Karpas-422 (cell line): ENCODE measurements around the gene CLEC18B. TPM values are rescaled to one million over a fixed set of nuclear protein-coding genes. Genes with fewer than 3 reads are reported as not detected.

Experiments used
- DNase-seq: peaks from one replicate; pipeline ENCODE4 v3.0.0-alpha.2; 2015
- H2AFZ ChIP-seq: fragments of 200-600 bp; sonication (generic); 2 replicates; pipeline ENCODE4 v1.6.1; 2014; ENCODE audit warnings: antibody characterized with exemption, low read length, mixed read lengths
- H3K27ac ChIP-seq: fragments of 200-600 bp; sonication (generic); 2 replicates; pipeline ENCODE4 v1.5.1; 2014; ENCODE audit warnings: mild to moderate bottlenecking, low read length, moderate library complexity
- H3K27me3 ChIP-seq: fragments of 200-600 bp; sonication (generic); 2 replicates; pipeline ENCODE4 v1.6.1; 2014; ENCODE audit warnings: low read length, mixed read lengths
- H3K36me3 ChIP-seq: fragments of 200-600 bp; sonication (generic); 2 replicates; pipeline ENCODE4 v1.6.1; 2014; ENCODE audit warnings: low read length, mixed read lengths; ENCODE audit not compliant: insufficient read depth
- H3K4me1 ChIP-seq: fragments of 200-600 bp; sonication (generic); 2 replicates; pipeline ENCODE4 v1.6.1; 2014; ENCODE audit warnings: mild to moderate bottlenecking, low read length, mixed read lengths
- H3K4me2 ChIP-seq: fragments of 200-600 bp; sonication (generic); 2 replicates; pipeline ENCODE4 v1.6.1; 2014; ENCODE audit warnings: low read length, low read depth, mild to moderate bottlenecking; ENCODE audit not compliant: poor library complexity, severe bottlenecking
- H3K4me3 ChIP-seq: fragments of 200-600 bp; sonication (generic); 2 replicates; pipeline ENCODE4 v1.5.1; 2014; ENCODE audit warnings: mild to moderate bottlenecking, antibody characterized with exemption, low read length, mixed read lengths
- H3K79me2 ChIP-seq: fragments of 200-600 bp; sonication (generic); 2 replicates; pipeline ENCODE4 v1.6.1; 2014; ENCODE audit warnings: mild to moderate bottlenecking, low read length, mixed read lengths
- H3K9ac ChIP-seq: fragments of 200-600 bp; sonication (generic); 2 replicates; pipeline ENCODE4 v1.6.0; 2014; ENCODE audit warnings: low read length
- H3K9me2 ChIP-seq: fragments of 200-600 bp; sonication (generic), shearing (Covaris generic); replicated peaks from 2 replicates; pipeline ENCODE4 v1.6.0; 2014; ENCODE audit warnings: mild to moderate bottlenecking, low read length, moderate library complexity; ENCODE audit not compliant: insufficient read depth
- H3K9me3 ChIP-seq: fragments of 300-700, 200-600 bp; sonication (generic); 2 replicates; pipeline ENCODE4 v1.6.1; 2014; ENCODE audit warnings: low read length, mixed read lengths
- H4K20me1 ChIP-seq: fragments of 200-600 bp; sonication (generic); 2 replicates; pipeline ENCODE4 v1.6.1; 2014; ENCODE audit warnings: mild to moderate bottlenecking, antibody characterized with exemption, low read length, low read depth; ENCODE audit not compliant: insufficient read depth
- total RNA-seq: library from RNA; depleted of rRNA; stranded (reverse); fragments of >200 nt; shearing (Covaris generic); gene quantifications from 2 replicates; pipeline ENCODE4 v1.2.3, GENCODE V29; 2014; ENCODE audit warnings: low replicate concordance

Gene CLEC18B
- total RNA-seq, 1 experiment from 2014 or later = 4.5 TPM

- H3K9me3 ChIP-seq = no peaks in the 10 kb centered on the region
- H3K9ac ChIP-seq = no peak overlapping the region
- H3K9me2 ChIP-seq = no peaks in the 10 kb centered on the region
- no peak for DNase-seq
- H3K36me3 ChIP-seq = peaks cover 53% of the 10 kb centered on the region
- no peak overlapping the region for H3K4me3 ChIP-seq
- H3K79me2 ChIP-seq = no peaks in the 10 kb centered on the region
- H3K27ac ChIP-seq = no peak overlapping the region
- H2AFZ ChIP-seq = no peak overlapping the region
- H3K27me3 ChIP-seq = no peaks in the 10 kb centered on the region
- H3K4me1 ChIP-seq = peaks cover 10% of the 10 kb centered on the region
- no peaks in the 10 kb centered on the region for H4K20me1 ChIP-seq
- H3K4me2 ChIP-seq = no peak overlapping the region
Observed at GRCh38 chr16:74462361-74462760, 41.1 kb upstream of the CLEC18B start.

DNA sequence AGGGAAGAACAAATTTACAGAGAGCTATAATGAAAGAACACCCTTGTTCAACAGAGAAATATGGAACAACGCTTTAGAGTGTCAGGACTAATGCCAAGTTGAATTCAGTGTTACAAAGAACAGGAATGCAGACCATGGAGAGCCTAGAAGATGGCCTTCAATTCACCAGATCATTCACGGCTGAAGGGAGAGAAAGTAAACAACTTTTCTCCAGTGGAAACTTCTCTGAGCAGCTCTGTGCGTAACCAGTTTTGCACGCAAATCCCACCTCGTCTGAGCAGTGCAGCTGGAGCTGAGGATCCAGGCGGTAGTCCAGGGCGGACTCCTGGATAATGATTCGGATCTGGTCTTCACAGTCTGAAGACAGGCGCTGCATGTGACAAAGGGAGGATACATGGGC, 40.5 kb upstream of the CLEC18B start:
- Histone ChIP-seq H3K36me3 (peaks cover 55% of the 10 kb centered on the region), H3K79me2 (no peaks in the 10 kb centered on the region), H3K27me3 (no peaks in the 10 kb centered on the region), H3K4me2 (no peak overlapping the region), H4K20me1 (no peaks in the 10 kb centered on the region), H3K9ac (no peak overlapping the region), H3K9me3 (no peaks in the 10 kb centered on the region), H2AFZ (no peak overlapping the region), H3K9me2 (no peaks in the 10 kb centered on the region), H3K4me1 (peaks cover 10% of the 10 kb centered on the region), H3K27ac (no peak overlapping the region), H3K4me3 (no peak overlapping the region)
- no peak for DNase-seq

GRCh38 chr16:74460542-74460941, 39.3 kb upstream of the CLEC18B start:
- Histone ChIP-seq H3K9me3 (no peaks in the 10 kb centered on the region), H3K4me3 (no peak overlapping the region), H3K9ac (no peak overlapping the region), H3K79me2 (no peaks in the 10 kb centered on the region), H3K36me3 (peaks cover 53% of the 10 kb centered on the region), H3K27ac (no peak overlapping the region), H3K9me2 (no peaks in the 10 kb centered on the region), H3K27me3 (no peaks in the 10 kb centered on the region), H3K4me1 (peaks cover 10% of the 10 kb centered on the region), H4K20me1 (no peaks in the 10 kb centered on the region), H2AFZ (no peak overlapping the region), H3K4me2 (no peak overlapping the region)
- DNase-seq = no peak

GRCh38 chr16:74456290-74456625, 35.0 kb upstream of the CLEC18B start:
- no peaks in the 10 kb centered on the region for H4K20me1 ChIP-seq
- no peaks in the 10 kb centered on the region for H3K9me2 ChIP-seq
- no peaks in the 10 kb centered on the region for H3K4me1 ChIP-seq
- H2AFZ ChIP-seq = no peak overlapping the region
- no peak overlapping the region for H3K27ac ChIP-seq
- H3K4me2 ChIP-seq = no peak overlapping the region
- no peak overlapping the region for H3K9ac ChIP-seq
- no peaks in the 10 kb centered on the region for H3K9me3 ChIP-seq
- no peak overlapping the region for H3K4me3 ChIP-seq
- H3K27me3 ChIP-seq = no peaks in the 10 kb centered on the region
- peaks cover 24% of the 10 kb centered on the region for H3K36me3 ChIP-seq
- H3K79me2 ChIP-seq = no peaks in the 10 kb centered on the region
- DNase-seq = no peak

DNA sequence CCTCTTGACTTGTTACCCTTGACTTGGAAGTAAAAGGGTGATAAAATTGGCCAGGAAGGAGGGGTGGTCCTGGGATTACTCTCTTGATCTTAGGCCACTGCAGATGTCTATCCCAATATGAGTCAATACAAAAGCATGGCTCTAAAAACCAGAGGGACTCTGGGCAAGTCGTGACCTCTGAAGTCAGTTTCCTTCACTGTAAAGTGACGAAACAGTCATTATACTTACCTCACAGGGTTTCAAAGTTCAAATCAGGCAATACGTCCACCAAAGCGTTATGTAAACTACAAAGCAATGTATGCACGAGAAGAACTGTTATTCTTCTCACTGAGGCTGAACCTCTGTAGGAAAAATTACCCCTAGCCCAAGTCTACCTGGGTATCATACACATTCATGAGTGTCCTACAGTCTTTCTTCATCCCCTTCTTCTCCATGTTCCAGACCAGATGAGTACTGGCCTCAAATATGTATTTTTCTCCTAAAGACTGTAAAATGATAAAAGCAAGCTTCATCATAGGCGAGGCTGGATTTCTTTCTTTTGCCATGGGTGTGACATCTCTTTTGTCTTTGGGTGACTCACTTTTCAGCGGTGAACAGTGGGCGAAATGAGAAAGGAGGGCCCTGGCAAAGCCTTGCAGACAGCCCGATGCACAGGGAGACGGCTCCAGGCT, 34.5 kb upstream of the CLEC18B start:
- H3K4me1 ChIP-seq = no peaks in the 10 kb centered on the region
- no peaks in the 10 kb centered on the region for H3K79me2 ChIP-seq
- H3K36me3 ChIP-seq = peaks cover 24% of the 10 kb centered on the region
- no peak overlapping the region for H3K4me2 ChIP-seq
- H3K4me3 ChIP-seq = no peak overlapping the region
- no peak for DNase-seq
- no peak overlapping the region for H3K27ac ChIP-seq
- no peak overlapping the region for H3K9ac ChIP-seq
- H3K27me3 ChIP-seq = no peaks in the 10 kb centered on the region
- H3K9me3 ChIP-seq = no peaks in the 10 kb centered on the region
- no peaks in the 10 kb centered on the region for H4K20me1 ChIP-seq
- H2AFZ ChIP-seq = no peak overlapping the region
- H3K9me2 ChIP-seq = no peaks in the 10 kb centered on the region

GRCh38 chr16:74455213-74455612, 33.9 kb upstream of the CLEC18B start:
- no peak for DNase-seq
- H3K4me1 ChIP-seq = no peaks in the 10 kb centered on the region
- no peaks in the 10 kb centered on the region for H3K9me3 ChIP-seq
- no peak overlapping the region for H3K4me3 ChIP-seq
- H3K27ac ChIP-seq = no peak overlapping the region
- H3K9ac ChIP-seq = no peak overlapping the region
- peaks cover 24% of the 10 kb centered on the region for H3K36me3 ChIP-seq
- H3K79me2 ChIP-seq = no peaks in the 10 kb centered on the region
- no peak overlapping the region for H2AFZ ChIP-seq
- no peaks in the 10 kb centered on the region for H4K20me1 ChIP-seq
- H3K9me2 ChIP-seq = no peaks in the 10 kb centered on the region
- H3K4me2 ChIP-seq = no peak overlapping the region
- no peaks in the 10 kb centered on the region for H3K27me3 ChIP-seq

DNA sequence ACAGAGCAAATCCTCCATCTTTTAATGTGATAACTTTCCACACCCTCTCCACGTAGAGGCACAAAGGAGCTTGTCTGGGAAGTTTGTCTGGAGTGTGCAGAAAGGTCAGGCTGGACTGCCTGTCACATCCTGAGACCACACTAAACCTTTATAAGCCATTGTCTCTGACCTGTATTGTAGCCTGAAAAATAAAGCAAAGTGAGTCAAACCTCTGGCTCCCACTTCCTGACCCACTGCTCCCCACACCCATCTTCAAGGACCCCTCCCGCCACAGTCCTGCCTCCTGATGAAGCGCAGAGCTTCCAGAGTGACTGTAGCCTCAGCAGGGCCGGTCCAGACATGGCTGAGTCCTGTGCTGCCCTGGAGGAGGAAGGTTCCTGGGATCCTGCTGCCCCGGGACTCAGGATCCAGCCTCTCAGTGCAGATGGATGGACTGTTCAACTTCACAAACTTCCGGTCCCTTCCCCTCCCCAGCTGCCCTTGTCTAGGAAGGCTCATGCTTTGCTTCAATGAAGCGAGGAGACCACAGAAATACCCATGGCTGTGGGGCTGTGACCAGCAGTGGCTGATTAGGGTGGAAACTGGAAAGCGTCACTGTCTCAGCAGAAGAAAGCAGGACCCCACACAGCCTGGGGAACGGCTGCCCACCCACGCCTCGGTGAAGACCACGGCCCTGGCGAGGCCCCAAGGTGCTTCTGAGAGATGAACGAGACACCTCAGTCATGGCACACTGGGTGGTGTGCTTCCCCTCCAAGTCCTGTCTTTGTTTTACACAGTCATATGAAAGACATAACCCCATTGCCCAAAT, 30.9 kb upstream of the CLEC18B start:
- H3K9me3 ChIP-seq = no peaks in the 10 kb centered on the region
- H3K36me3 ChIP-seq = peaks cover 7% of the 10 kb centered on the region; the same call in 1 of the 2 replicates
- DNase-seq = no peak

GRCh38 chr16:74450967-74451760, 29.9 kb upstream of the CLEC18B start:
- Histone ChIP-seq H3K9ac (no peak overlapping the region), H3K9me3 (no peaks in the 10 kb centered on the region), H3K36me3 (peaks cover 1% of the 10 kb centered on the region; the same call in 1 of the 2 replicates), H4K20me1 (no peaks in the 10 kb centered on the region), H3K4me1 (no peaks in the 10 kb centered on the region), H3K4me2 (no peak overlapping the region), H3K4me3 (no peak overlapping the region), H3K27me3 (no peaks in the 10 kb centered on the region), H3K79me2 (no peaks in the 10 kb centered on the region), H3K9me2 (no peaks in the 10 kb centered on the region), H3K27ac (no peak overlapping the region), H2AFZ (no peak overlapping the region)
- DNase-seq = no peak

More for the DNA sequence above, 30.9 kb upstream of the CLEC18B start:
- no peak overlapping the region for H2AFZ ChIP-seq
- H3K79me2 ChIP-seq = no peaks in the 10 kb centered on the region
- H4K20me1 ChIP-seq = no peaks in the 10 kb centered on the region
- H3K9me2 ChIP-seq = no peaks in the 10 kb centered on the region
- no peaks in the 10 kb centered on the region for H3K27me3 ChIP-seq
- H3K4me3 ChIP-seq = no peak overlapping the region
- H3K4me2 ChIP-seq = no peak overlapping the region
- no peaks in the 10 kb centered on the region for H3K4me1 ChIP-seq
- no peak overlapping the region for H3K27ac ChIP-seq
- no peak overlapping the region for H3K9ac ChIP-seq
